ENCODE results near the gene MRPS7.
"Not testable (repeated sequence)": the region's sequence is repeated elsewhere in the genome, so short reads cannot be mapped to it uniquely, and the experiment has no call there.

The MRPS7 gene

GRCh38 chr17:75250009-75250471, 11.6 kb upstream of the MRPS7 start:
- Histone ChIP-seq H3K27me3 (ENCODE audit: low read depth, low read length) (no peaks in the 10 kb centered on the region), H3K27ac (ENCODE audit: low read length) (peak overlapping the region; percentile 79), H3K9me3 (ENCODE audit: insufficient read depth, low read length) (no peaks in the 10 kb centered on the region), H2AFZ (ENCODE audit: low read depth, low read length) (no peak overlapping the region), H3K36me3 (replicated peaks; ENCODE audit: low read depth, low read length) (peaks cover 14% of the 10 kb centered on the region), H3K9ac (ENCODE audit: low read length) (peak overlapping the region; percentile 50; the same call in 1 of the 2 replicates), H3K79me2 (ENCODE audit: low read length) (peaks cover 43% of the 10 kb centered on the region), H3K4me2 (ENCODE audit: low read length) (peak overlapping the region; percentile 73), H4K20me1 (ENCODE audit: insufficient read depth, low read length) (no peaks in the 10 kb centered on the region), H3K4me3 (ENCODE audit: low read length) (peak overlapping the region; percentile 62), H3K4me1 (ENCODE audit: low read length) (peaks cover 44% of the 10 kb centered on the region)
- TF ChIP-seq EZH2phosphoT487 (IDR thresholded peaks at IDR 0.05; ENCODE audit: low read depth) (no peak), CTCF (IDR thresholded peaks at IDR 0.05; ENCODE audit: low read depth, low read length) (no peak)

- no peaks in the 10 kb centered on the region for H4K20me1 ChIP-seq (ENCODE audit: insufficient read depth, low read length)
- H3K9me3 ChIP-seq (ENCODE audit: insufficient read depth, low read length): no peaks in the 10 kb centered on the region
- H3K79me2 ChIP-seq (ENCODE audit: low read length): peaks cover 40% of the 10 kb centered on the region
- no peaks in the 10 kb centered on the region for H3K36me3 ChIP-seq (replicated peaks; ENCODE audit: low read depth, low read length)
- H3K9ac ChIP-seq (ENCODE audit: low read length): peak overlapping the region; percentile 36; the same call in 1 of the 2 replicates
- peak overlapping the region; percentile 38; the same call in 1 of the 2 replicates for H3K4me3 ChIP-seq (ENCODE audit: low read length)
- no peak for TF ChIP-seq CTCF (IDR thresholded peaks at IDR 0.05; ENCODE audit: low read depth, low read length)
- no peak for TF ChIP-seq EZH2phosphoT487 (IDR thresholded peaks at IDR 0.05; ENCODE audit: low read depth)
- peak overlapping the region; percentile 79 for H3K27ac ChIP-seq (ENCODE audit: low read length)
- H3K4me2 ChIP-seq (ENCODE audit: low read length): peak overlapping the region; percentile 73
- no peak overlapping the region for H2AFZ ChIP-seq (ENCODE audit: low read depth, low read length)
- peaks cover 34% of the 10 kb centered on the region for H3K4me1 ChIP-seq (ENCODE audit: low read length)
- H3K27me3 ChIP-seq (ENCODE audit: low read depth, low read length): no peaks in the 10 kb centered on the region
These were observed 9.5 kb upstream of the MRPS7 start for GRCh38 chr17:75252039-75252816.

GRCh38 chr17:75255954-75256698, 5.6 kb upstream of the MRPS7 start:
- not testable (repeated sequence) for H3K27me3 ChIP-seq (ENCODE audit: low read depth, low read length); H3K27ac ChIP-seq (ENCODE audit: low read length); H4K20me1 ChIP-seq (ENCODE audit: insufficient read depth, low read length); H3K4me2 ChIP-seq (ENCODE audit: low read length); H3K9ac ChIP-seq (ENCODE audit: low read length); H3K4me3 ChIP-seq (ENCODE audit: low read length); H2AFZ ChIP-seq (ENCODE audit: low read depth, low read length); H3K36me3 ChIP-seq (replicated peaks; ENCODE audit: low read depth, low read length); H3K9me3 ChIP-seq (ENCODE audit: insufficient read depth, low read length)
- Histone ChIP-seq H3K4me1 (ENCODE audit: low read length) (peaks cover 23% of the 10 kb centered on the region), H3K79me2 (ENCODE audit: low read length) (peaks cover 43% of the 10 kb centered on the region)

- not testable (repeated sequence) for H4K20me1 ChIP-seq (ENCODE audit: insufficient read depth, low read length); H3K9ac ChIP-seq (ENCODE audit: low read length); H2AFZ ChIP-seq (ENCODE audit: low read depth, low read length); H3K27me3 ChIP-seq (ENCODE audit: low read depth, low read length); H3K9me3 ChIP-seq (ENCODE audit: insufficient read depth, low read length); H3K4me2 ChIP-seq (ENCODE audit: low read length); H3K36me3 ChIP-seq (replicated peaks; ENCODE audit: low read depth, low read length); H3K4me3 ChIP-seq (ENCODE audit: low read length); H3K27ac ChIP-seq (ENCODE audit: low read length)
- H3K79me2 ChIP-seq (ENCODE audit: low read length): peaks cover 44% of the 10 kb centered on the region
- H3K4me1 ChIP-seq (ENCODE audit: low read length): peaks cover 12% of the 10 kb centered on the region
These were observed 4.5 kb upstream of the MRPS7 start for GRCh38 chr17:75257228-75257627.

Measured in OCI-LY3 (cell line).